Measurements from ENCODE around the gene NMUR2.

NMUR2 gene

GRCh38 chr5:152405145-152405544 is at the start of gene NMUR2:
NMUR2 (minus strand) TSS chr5:152405279; CDS start chr5:152405113, 166 bp downstream.
- DNase-seq: no peak

GRCh38 chr5:152443935-152444334 is 38.9 kb upstream of the NMUR2 start:
- no peak for DNase-seq

- no peak for DNase-seq
Measured at GRCh38 chr5:152439791-152440190, 34.7 kb upstream of the NMUR2 start.

- no peak for DNase-seq
Measured at GRCh38 chr5:152437866-152438265, 32.8 kb upstream of the NMUR2 start.

- peak in 1 of 14 donors; percentile 85 for DNase-seq
Measured at GRCh38 chr5:152427721-152428120, 22.6 kb upstream of the NMUR2 start.

- no peak for DNase-seq
Measured at GRCh38 chr5:152425083-152425482, 20.0 kb upstream of the NMUR2 start.

- no peak for DNase-seq
Measured at GRCh38 chr5:152424501-152424900, 19.4 kb upstream of the NMUR2 start.

GRCh38 chr5:152422081-152422480 is 17.0 kb upstream of the NMUR2 start:
- no peak for DNase-seq

- no peak for DNase-seq
Measured at GRCh38 chr5:152412129-152412528, 7.0 kb upstream of the NMUR2 start.

GRCh38 chr5:152406082-152406481 is 1.0 kb upstream of the NMUR2 start:
- DNase-seq: no peak

- DNase-seq: no peak
Measured at GRCh38 chr5:152404494-152404893, 585 bp downstream of the NMUR2 start.

GRCh38 chr5:152403046-152403445 is 2.0 kb downstream of the NMUR2 start:
- DNase-seq: no peak

GRCh38 chr5:152400846-152401245 is 4.2 kb downstream of the NMUR2 start:
- no peak for DNase-seq

- no peak for DNase-seq
Measured at GRCh38 chr5:152397581-152397980, 7.5 kb downstream of the NMUR2 start.

GRCh38 chr5:152393441-152393840 is 11.6 kb downstream of the NMUR2 start:
- DNase-seq: no peak

- DNase-seq: no peak
Measured at GRCh38 chr5:152389208-152389849, 15.8 kb downstream of the NMUR2 start.

GRCh38 chr5:152388610-152389009 is 16.5 kb downstream of the NMUR2 start:
- DNase-seq: no peak

- no peak for DNase-seq
Measured at GRCh38 chr5:152380415-152381123, 24.5 kb downstream of the NMUR2 start.

GRCh38 chr5:152379331-152379730 is 25.7 kb downstream of the NMUR2 start:
- DNase-seq: no peak

GRCh38 chr5:152378730-152379129 is 26.3 kb downstream of the NMUR2 start:
- peak in 1 of 14 donors; percentile 5 for DNase-seq

- DNase-seq: peak in 6 of 14 donors; percentile 1 to 71 (median 13)
Measured at GRCh38 chr5:152376886-152377285, 28.2 kb downstream of the NMUR2 start.

GRCh38 chr5:152374711-152375275 is 30.3 kb downstream of the NMUR2 start:
- DNase-seq: peak in 1 of 14 donors; percentile 36

- no peak for DNase-seq
Measured at GRCh38 chr5:152372875-152373274, 32.2 kb downstream of the NMUR2 start.

GRCh38 chr5:152369298-152369697 is 35.8 kb downstream of the NMUR2 start:
- no peak for DNase-seq
